ENCODE measurements around the gene LAMA3. TPM values are rescaled to one million over a fixed set of nuclear protein-coding genes. Genes with fewer than 3 reads are reported as not detected.

Gene LAMA3
- total and polyA plus RNA-seq, 9 donors = 2.3 to 8.7 (median 3.6) TPM

DNA sequence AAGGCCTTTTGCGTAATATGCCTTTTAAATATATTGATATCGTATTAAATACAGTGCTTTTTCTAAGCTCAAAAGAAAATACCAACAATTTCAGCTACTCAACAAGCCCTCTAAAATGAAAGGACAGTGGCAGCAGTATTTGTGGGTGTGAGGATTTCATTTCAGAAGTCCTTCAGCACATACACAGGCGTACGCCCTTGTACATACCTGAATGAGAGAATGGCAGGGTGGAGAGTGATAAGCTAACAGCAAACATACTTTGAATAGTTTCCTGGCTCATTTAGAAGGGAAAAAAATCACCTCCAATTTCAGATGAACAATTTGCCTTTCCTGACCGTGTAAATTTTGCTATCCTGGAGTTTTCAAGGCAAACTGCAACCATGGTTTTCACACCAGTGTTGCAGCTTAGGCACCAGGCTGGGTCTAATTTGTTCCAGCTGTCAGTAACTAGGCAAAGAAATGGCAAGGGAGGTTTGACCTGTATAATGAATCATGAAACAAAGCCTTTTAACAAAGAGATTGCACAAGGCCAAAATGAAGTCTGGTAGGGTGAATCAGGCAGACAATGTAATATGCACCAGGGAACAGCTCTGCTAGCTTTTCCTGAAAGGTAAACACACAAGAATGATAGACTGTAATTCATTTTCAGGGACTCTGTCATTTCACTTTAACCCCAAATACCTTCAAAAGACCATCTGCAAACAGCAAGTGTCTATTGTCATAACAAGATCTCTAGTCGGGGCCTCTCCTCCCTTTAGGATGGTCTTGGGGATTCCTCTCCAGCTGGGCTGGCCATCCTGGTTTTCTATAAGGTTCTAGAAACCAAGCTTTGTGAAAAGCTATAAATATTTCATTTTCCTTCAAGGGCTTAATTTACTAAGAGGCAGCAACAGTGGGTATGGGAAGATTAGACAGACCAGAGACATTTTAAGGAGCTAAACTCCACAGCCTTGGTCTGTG, 38.0 kb upstream of the LAMA3 start:
- Histone ChIP-seq H3K27me3 (ENCODE audit: control insufficient read depth, insufficient read depth, low read length) (no peaks in the 10 kb centered on the region), H3K4me1 (ENCODE audit: control insufficient read depth, insufficient read depth, low read length) (peaks cover 4% of the 10 kb centered on the region), H3K36me3 (ENCODE audit: control insufficient read depth, insufficient read depth, low read length) (no peaks in the 10 kb centered on the region), H3K27ac (ENCODE audit: low read length) (peak overlapping the region; percentile 20), H3K4me3 (ENCODE audit: low read length) (no peak overlapping the region), H3K9me3 (replicated peaks; ENCODE audit: control insufficient read depth, low read depth, low read length) (no peaks in the 10 kb centered on the region)
- WGBS (ENCODE audit: insufficient coverage) = 33% methylated on average over 1 of the region's 6 CpGs
- DNase-seq = no peak

DNA sequence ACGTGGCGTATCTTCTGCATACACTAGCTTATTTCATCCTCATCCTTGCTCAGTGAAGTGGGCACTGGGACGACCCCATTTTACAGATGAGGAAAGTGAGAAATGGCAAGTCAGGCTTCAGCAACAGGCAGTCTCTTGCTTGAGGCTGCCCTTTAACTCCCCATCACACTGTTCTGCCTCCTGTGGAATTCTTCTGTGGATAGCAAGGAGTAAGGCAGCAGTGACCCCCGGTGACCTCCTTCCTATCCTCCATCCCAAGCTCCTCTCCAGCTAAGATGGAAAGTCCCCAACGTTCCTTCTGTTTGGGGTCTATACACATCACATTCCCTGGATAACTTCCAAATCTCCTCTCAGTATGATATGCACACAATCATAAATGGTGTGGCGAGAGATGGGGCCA, 37.0 kb upstream of the LAMA3 start:
- no peak overlapping the region for H3K4me3 ChIP-seq (ENCODE audit: low read length)
- H3K27me3 ChIP-seq (ENCODE audit: control insufficient read depth, insufficient read depth, low read length) = no peaks in the 10 kb centered on the region
- H3K9me3 ChIP-seq (replicated peaks; ENCODE audit: control insufficient read depth, low read depth, low read length) = no peaks in the 10 kb centered on the region
- H3K36me3 ChIP-seq (ENCODE audit: control insufficient read depth, insufficient read depth, low read length) = no peaks in the 10 kb centered on the region
- WGBS (ENCODE audit: insufficient coverage) = 80% methylated on average over 1 of the region's 6 CpGs
- DNase-seq = no peak
- peaks cover 4% of the 10 kb centered on the region for H3K4me1 ChIP-seq (ENCODE audit: control insufficient read depth, insufficient read depth, low read length)
- no peak overlapping the region for H3K27ac ChIP-seq (ENCODE audit: low read length)

DNA sequence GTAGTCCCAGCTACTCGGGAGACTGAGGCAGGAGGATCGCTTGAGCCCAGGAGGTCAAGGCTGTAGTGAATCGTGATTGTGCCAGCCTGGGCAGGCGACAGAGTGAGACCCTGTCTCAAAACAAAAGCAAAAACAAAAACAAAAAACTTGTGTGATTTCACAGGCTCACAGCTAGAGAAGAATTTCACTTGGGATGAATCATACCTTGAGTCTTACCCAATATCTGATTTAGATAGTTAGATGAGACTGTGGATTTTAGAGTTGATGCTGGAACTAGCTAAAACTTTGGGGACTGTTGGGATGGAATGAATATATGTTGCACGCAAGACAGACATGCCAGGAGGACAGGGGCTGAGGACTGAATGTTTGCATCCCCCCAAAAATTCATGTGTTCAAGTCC, 31.0 kb upstream of the LAMA3 start:
- Histone ChIP-seq H3K36me3 (ENCODE audit: control insufficient read depth, insufficient read depth, low read length) (no peaks in the 10 kb centered on the region), H3K27ac (ENCODE audit: low read length) (no peak overlapping the region), H3K9me3 (replicated peaks; ENCODE audit: control insufficient read depth, low read depth, low read length) (no peaks in the 10 kb centered on the region), H3K27me3 (ENCODE audit: control insufficient read depth, insufficient read depth, low read length) (peaks cover 39% of the 10 kb centered on the region), H3K4me1 (ENCODE audit: control insufficient read depth, insufficient read depth, low read length) (peaks cover 7% of the 10 kb centered on the region), H3K4me3 (ENCODE audit: low read length) (no peak overlapping the region)
- DNase-seq = no peak
- WGBS (ENCODE audit: insufficient coverage) = 94% methylated on average over 3 of the region's 5 CpGs

DNA sequence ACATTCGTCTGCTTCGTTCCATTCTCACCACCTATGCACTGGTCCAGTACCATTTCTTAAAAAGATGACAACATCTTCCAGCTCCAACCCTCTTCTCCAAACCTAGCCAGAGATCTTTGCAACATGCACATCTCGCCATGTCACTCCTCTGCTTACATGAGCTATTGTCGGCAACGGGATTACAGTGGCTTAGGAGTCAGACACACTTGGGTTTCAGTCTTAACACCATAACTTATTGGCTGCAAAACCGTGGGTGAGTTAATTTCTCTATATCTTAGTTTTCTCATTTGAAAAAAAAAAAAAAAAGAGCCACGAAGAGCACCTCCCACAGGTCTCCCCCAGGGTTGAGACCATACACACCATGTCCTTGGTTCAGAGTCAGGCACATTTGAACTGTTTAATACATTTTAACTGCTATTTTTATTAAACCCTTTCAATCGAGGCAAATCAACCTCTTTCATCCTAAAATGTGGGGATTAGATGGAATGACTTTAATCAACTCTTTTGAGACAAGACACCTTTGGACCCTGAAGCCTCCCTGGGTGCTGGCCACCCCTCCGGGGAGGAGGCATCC, 27.4 kb upstream of the LAMA3 start:
- no peaks in the 10 kb centered on the region for H3K9me3 ChIP-seq (replicated peaks; ENCODE audit: control insufficient read depth, low read depth, low read length)
- H3K4me3 ChIP-seq (ENCODE audit: low read length) = peak overlapping the region; percentile 37
- no peak for DNase-seq
- H3K4me1 ChIP-seq (ENCODE audit: control insufficient read depth, insufficient read depth, low read length) = peaks cover 7% of the 10 kb centered on the region
- H3K36me3 ChIP-seq (ENCODE audit: control insufficient read depth, insufficient read depth, low read length) = no peaks in the 10 kb centered on the region
- no peak overlapping the region for H3K27ac ChIP-seq (ENCODE audit: low read length)
- H3K27me3 ChIP-seq (ENCODE audit: control insufficient read depth, insufficient read depth, low read length) = peaks cover 53% of the 10 kb centered on the region
- WGBS (ENCODE audit: insufficient coverage) = 66% methylated on average over 4 of the region's 9 CpGs

DNA sequence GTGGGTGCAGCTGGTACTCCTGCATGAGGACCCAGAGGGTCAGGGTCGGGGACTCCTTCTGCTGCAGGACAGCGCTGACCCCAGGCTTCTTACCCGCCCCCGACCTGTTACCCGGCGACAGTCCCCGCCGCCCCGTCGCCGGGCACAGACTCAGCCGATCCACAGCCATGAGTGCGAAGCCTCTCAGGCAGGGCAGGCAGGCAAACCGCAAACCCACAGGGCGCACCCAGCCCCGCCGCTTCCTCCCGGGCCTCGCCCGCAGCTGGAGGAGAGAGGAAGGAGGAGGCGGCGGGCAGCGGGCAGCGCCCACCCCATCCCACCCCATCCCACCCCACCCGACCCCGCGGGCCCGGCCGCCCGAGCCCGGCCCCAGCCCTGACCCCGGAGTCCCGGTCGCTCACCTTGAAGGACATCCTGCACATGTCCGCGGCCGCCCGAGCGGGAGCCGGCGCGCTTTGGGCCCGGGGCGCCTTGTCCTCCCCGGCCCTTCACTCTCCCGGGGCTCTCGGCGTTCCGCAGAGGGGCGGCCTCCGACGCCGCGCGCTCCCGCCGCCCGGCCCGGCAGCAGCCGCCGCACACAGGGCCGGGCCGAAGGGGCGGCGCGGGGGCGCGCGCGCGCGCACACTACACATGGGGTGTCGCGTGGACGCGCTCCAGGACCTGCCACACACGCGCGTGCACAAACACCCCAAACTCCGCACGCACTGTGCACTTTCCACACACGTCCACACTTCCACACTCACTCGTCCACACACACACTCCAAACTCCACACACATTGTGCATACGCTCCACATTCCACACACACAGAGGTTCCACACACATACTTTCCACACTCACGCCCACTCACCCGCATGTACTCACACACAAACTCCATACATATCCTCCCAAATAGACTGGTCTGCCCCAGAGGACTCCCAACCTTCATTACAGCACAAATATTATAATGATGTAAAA, 26.7 kb upstream of the LAMA3 start, which contains the start of gene ANKRD29:
TSS of gene ANKRD29 (minus strand) at position 603 of the 955 bp plus-strand sequence. CDS start at position 422, 181 bp downstream.
- WGBS (ENCODE audit: insufficient coverage) = 0% methylated on average over 60 of the region's 86 CpGs
- peak; percentile 51 for DNase-seq
- Histone ChIP-seq H3K27me3 (ENCODE audit: control insufficient read depth, insufficient read depth, low read length) (peaks cover 53% of the 10 kb centered on the region), H3K4me1 (ENCODE audit: control insufficient read depth, insufficient read depth, low read length) (peaks cover 7% of the 10 kb centered on the region), H3K4me3 (ENCODE audit: low read length) (peak within 1 kb of the TSS; percentile 37), H3K36me3 (ENCODE audit: control insufficient read depth, insufficient read depth, low read length) (no peaks in the 10 kb centered on the region), H3K27ac (ENCODE audit: low read length) (no peak within 1 kb of the TSS), H3K9me3 (replicated peaks; ENCODE audit: control insufficient read depth, low read depth, low read length) (no peaks in the 10 kb centered on the region)

DNA sequence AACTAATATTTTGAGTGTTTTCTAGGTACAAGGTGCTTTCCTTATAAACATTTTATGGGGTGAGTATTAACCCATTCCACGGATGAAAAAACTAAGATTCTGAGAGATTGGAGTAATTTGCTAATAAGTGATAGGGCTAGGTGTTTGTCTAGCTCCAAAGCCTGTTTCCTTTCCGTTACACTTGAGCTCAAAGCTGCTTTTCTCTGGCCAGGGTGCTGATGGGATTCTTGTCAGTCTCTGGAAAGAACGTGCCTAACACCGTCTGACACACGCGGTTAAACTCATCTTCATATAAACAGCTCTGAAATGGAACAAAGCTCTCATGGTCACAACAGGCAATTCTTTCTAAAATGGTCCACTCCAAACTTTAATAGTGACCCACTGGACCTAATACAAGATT, 24.6 kb upstream of the LAMA3 start:
- no peaks in the 10 kb centered on the region for H3K9me3 ChIP-seq (replicated peaks; ENCODE audit: control insufficient read depth, low read depth, low read length)
- H3K27ac ChIP-seq (ENCODE audit: low read length) = no peak overlapping the region
- peaks cover 44% of the 10 kb centered on the region for H3K27me3 ChIP-seq (ENCODE audit: control insufficient read depth, insufficient read depth, low read length)
- no peaks in the 10 kb centered on the region for H3K36me3 ChIP-seq (ENCODE audit: control insufficient read depth, insufficient read depth, low read length)
- 20% methylated on average over 5 of the region's 6 CpGs for WGBS (ENCODE audit: insufficient coverage)
- no peak overlapping the region for H3K4me3 ChIP-seq (ENCODE audit: low read length)
- H3K4me1 ChIP-seq (ENCODE audit: control insufficient read depth, insufficient read depth, low read length) = peaks cover 7% of the 10 kb centered on the region
- no peak for DNase-seq

DNA sequence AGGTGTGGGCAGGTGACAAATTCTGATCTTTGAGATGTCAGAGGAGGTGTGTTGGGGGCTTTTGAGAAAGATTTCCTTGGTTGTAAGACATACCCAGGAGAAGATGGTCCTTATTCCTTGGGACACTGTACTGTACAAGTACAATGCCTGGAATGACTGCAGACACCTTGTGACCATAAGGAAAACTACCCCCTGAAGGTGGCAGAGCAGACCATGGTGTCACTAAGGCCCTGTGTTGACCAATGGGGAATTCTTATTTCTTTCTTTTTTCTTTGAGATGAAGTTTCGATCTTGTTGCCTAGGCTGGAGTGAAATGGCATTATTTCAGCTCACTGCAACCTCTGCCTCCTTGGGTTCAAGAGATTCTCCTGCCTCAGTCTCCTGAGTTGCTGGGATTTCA, 22.1 kb upstream of the LAMA3 start:
- no peaks in the 10 kb centered on the region for H3K36me3 ChIP-seq (ENCODE audit: control insufficient read depth, insufficient read depth, low read length)
- peaks cover 5% of the 10 kb centered on the region for H3K4me1 ChIP-seq (ENCODE audit: control insufficient read depth, insufficient read depth, low read length)
- WGBS (ENCODE audit: insufficient coverage) = no CpG with 5 or more reads among the region's 1 CpG
- no peak overlapping the region for H3K4me3 ChIP-seq (ENCODE audit: low read length)
- peaks cover 28% of the 10 kb centered on the region for H3K27me3 ChIP-seq (ENCODE audit: control insufficient read depth, insufficient read depth, low read length)
- DNase-seq = no peak
- no peaks in the 10 kb centered on the region for H3K9me3 ChIP-seq (replicated peaks; ENCODE audit: control insufficient read depth, low read depth, low read length)
- no peak overlapping the region for H3K27ac ChIP-seq (ENCODE audit: low read length)

DNA sequence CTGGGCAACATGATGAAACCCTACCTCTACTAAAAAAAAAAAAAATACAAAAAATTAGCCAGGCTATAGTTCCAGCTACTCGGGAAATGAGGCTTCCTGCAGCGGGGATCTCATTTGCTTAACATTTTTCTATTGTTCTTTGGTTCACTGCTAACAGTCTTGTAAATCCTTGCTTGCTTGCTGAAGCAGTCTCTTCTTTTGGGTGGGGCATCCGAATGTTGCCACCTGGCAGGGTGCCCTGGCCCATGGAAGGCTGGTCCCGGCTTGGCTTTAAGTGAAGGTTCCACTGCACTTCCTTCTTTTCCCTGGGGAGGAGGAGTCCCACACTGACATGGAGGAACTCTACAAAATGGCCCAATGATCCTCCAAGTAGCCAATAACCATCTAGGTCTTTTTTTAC, 20.5 kb upstream of the LAMA3 start:
- Histone ChIP-seq H3K9me3 (replicated peaks; ENCODE audit: control insufficient read depth, low read depth, low read length) (no peaks in the 10 kb centered on the region), H3K4me1 (ENCODE audit: control insufficient read depth, insufficient read depth, low read length) (no peaks in the 10 kb centered on the region)
- WGBS (ENCODE audit: insufficient coverage) = 31% methylated on average over 2 of the region's 4 CpGs

DNA sequence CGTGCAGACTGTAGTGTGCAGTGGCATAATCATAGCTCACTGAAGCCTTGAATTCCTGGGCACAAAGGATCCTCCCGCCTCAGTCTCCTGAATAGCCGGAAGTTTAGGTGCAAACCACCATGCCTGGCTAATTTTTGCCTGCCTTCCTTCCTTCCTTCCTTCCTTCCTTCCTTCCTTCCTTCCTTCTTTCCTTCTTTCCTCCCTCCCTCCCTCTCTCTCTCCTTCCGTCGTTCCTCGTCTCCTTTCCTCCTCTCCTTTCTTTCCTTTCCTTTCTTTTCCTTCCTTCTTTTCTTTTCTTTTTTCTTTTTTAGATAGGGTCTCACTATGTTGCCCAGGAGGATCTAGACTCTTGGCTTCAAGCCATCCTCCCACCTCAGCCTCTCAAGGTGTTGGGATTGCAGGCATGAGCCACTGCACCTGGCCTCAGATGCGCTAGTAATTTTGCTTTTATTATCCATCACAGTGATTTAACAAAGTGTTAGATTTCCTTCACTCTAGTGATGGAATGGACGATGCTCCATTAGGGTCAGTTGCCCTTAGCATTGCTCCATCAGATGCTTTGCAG, 20.0 kb upstream of the LAMA3 start:
- peaks cover 13% of the 10 kb centered on the region for H3K27me3 ChIP-seq (ENCODE audit: control insufficient read depth, insufficient read depth, low read length)
- H3K9me3 ChIP-seq (replicated peaks; ENCODE audit: control insufficient read depth, low read depth, low read length) = no peaks in the 10 kb centered on the region
- H3K27ac ChIP-seq (ENCODE audit: low read length) = no peak overlapping the region
- H3K4me1 ChIP-seq (ENCODE audit: control insufficient read depth, insufficient read depth, low read length) = no peaks in the 10 kb centered on the region
- H3K4me3 ChIP-seq (ENCODE audit: low read length) = no peak overlapping the region
- 69% methylated on average over 6 of the region's 8 CpGs for WGBS (ENCODE audit: insufficient coverage)
- no peaks in the 10 kb centered on the region for H3K36me3 ChIP-seq (ENCODE audit: control insufficient read depth, insufficient read depth, low read length)
- no peak for DNase-seq

More for the DNA sequence above, 20.5 kb upstream of the LAMA3 start:
- Histone ChIP-seq H3K4me3 (ENCODE audit: low read length) (no peak overlapping the region), H3K36me3 (ENCODE audit: control insufficient read depth, insufficient read depth, low read length) (no peaks in the 10 kb centered on the region), H3K27ac (ENCODE audit: low read length) (no peak overlapping the region), H3K27me3 (ENCODE audit: control insufficient read depth, insufficient read depth, low read length) (peaks cover 15% of the 10 kb centered on the region)
- no peak for DNase-seq
